ENCODE data around the gene ADARB2. TPM values are rescaled to one million over a fixed set of nuclear protein-coding genes. Genes with fewer than 3 reads are reported as not detected.
"Not testable (repeated sequence)": the region's sequence is repeated elsewhere in the genome, so short reads cannot be mapped to it uniquely, and the experiment has no call there.

Gene ADARB2
- total and polyA plus RNA-seq, 2 experiments from 2014 or later = not detected

- H3K9me2 ChIP-seq (ENCODE audit: insufficient read depth) = no peaks in the 10 kb centered on the region
- H3K9ac ChIP-seq = no peak overlapping the region
- H3K27me3 ChIP-seq (replicated peaks; ENCODE audit: insufficient read depth) = no peaks in the 10 kb centered on the region
- WGBS, 2 experiments (ENCODE audit: low coverage in 1 of 2, low lambda C conversion rate in 2 of 2, missing lambda C conversion rate in 2 of 2) = 32 to 34% methylated on average over 9 of the region's 9 CpGs
- no peaks in the 10 kb centered on the region for H3K9me3 ChIP-seq (ENCODE audit: low read depth)
- no peak overlapping the region for H3K4me3 ChIP-seq
- H4K20me1 ChIP-seq (ENCODE audit: insufficient read depth) = no peaks in the 10 kb centered on the region
- H3K27ac ChIP-seq = no peak overlapping the region
- no peak for DNase-seq
- no peaks in the 10 kb centered on the region for H3F3A ChIP-seq (ENCODE audit: insufficient read depth)
- H3K79me2 ChIP-seq (ENCODE audit: insufficient read depth) = no peaks in the 10 kb centered on the region
- TF ChIP-seq EZH2phosphoT487 (IDR thresholded peaks at IDR 0.05; ENCODE audit: insufficient read depth, low read depth) = no peak
- TF ChIP-seq EZH2 (IDR thresholded peaks at IDR 0.05; ENCODE audit: insufficient read depth, poor library complexity, severe bottlenecking) = no peak
- H2AFZ ChIP-seq = no peak overlapping the region
- H3K36me3 ChIP-seq (ENCODE audit: low read depth) = no peaks in the 10 kb centered on the region
- in situ Hi-C loops (cut with MboI) = no loop called here
- H3K4me1 ChIP-seq (ENCODE audit: insufficient read depth) = no peaks in the 10 kb centered on the region
- no peak overlapping the region for H3K4me2 ChIP-seq (ENCODE audit: unreplicated experiment)
Observed at GRCh38 chr10:1358860-1359625, 378.3 kb downstream of the ADARB2 start.

GRCh38 chr10:1358147-1358546, 379.2 kb downstream of the ADARB2 start:
- in situ Hi-C loops (cut with MboI) = no loop called here
- Histone ChIP-seq H3K9me2 (ENCODE audit: insufficient read depth) (no peaks in the 10 kb centered on the region), H3K27ac (no peak overlapping the region), H3K79me2 (ENCODE audit: insufficient read depth) (no peaks in the 10 kb centered on the region), H4K20me1 (ENCODE audit: insufficient read depth) (no peaks in the 10 kb centered on the region), H3K27me3 (replicated peaks; ENCODE audit: insufficient read depth) (no peaks in the 10 kb centered on the region), H3K9me3 (ENCODE audit: low read depth) (no peaks in the 10 kb centered on the region), H3F3A (ENCODE audit: insufficient read depth) (no peaks in the 10 kb centered on the region), H3K9ac (no peak overlapping the region), H2AFZ (no peak overlapping the region), H3K4me2 (ENCODE audit: unreplicated experiment) (no peak overlapping the region), H3K36me3 (ENCODE audit: low read depth) (no peaks in the 10 kb centered on the region), H3K4me3 (no peak overlapping the region), H3K4me1 (ENCODE audit: insufficient read depth) (no peaks in the 10 kb centered on the region)
- 17 to 33% methylated on average over 5 of the region's 5 CpGs for WGBS, 2 experiments (ENCODE audit: low coverage in 1 of 2, low lambda C conversion rate in 2 of 2, missing lambda C conversion rate in 2 of 2)
- DNase-seq = no peak
- TF ChIP-seq EZH2phosphoT487 (IDR thresholded peaks at IDR 0.05; ENCODE audit: insufficient read depth, low read depth) (no peak), EZH2 (IDR thresholded peaks at IDR 0.05; ENCODE audit: insufficient read depth, poor library complexity, severe bottlenecking) (no peak)

- in situ Hi-C loops (cut with MboI) = no loop called here
- Histone ChIP-seq H4K20me1 (ENCODE audit: insufficient read depth) (no peaks in the 10 kb centered on the region), H3K9me2 (ENCODE audit: insufficient read depth) (no peaks in the 10 kb centered on the region), H3K36me3 (ENCODE audit: low read depth) (no peaks in the 10 kb centered on the region), H3K9me3 (ENCODE audit: low read depth) (no peaks in the 10 kb centered on the region), H3K9ac (no peak overlapping the region), H2AFZ (no peak overlapping the region), H3K4me1 (ENCODE audit: insufficient read depth) (no peaks in the 10 kb centered on the region), H3K27ac (no peak overlapping the region), H3K79me2 (ENCODE audit: insufficient read depth) (no peaks in the 10 kb centered on the region), H3K27me3 (replicated peaks; ENCODE audit: insufficient read depth) (no peaks in the 10 kb centered on the region), H3F3A (ENCODE audit: insufficient read depth) (no peaks in the 10 kb centered on the region), H3K4me2 (ENCODE audit: unreplicated experiment) (no peak overlapping the region), H3K4me3 (no peak overlapping the region)
- no peak for DNase-seq
- 2 to 3% methylated on average over 4 of the region's 4 CpGs for WGBS, 2 experiments (ENCODE audit: low coverage in 1 of 2, low lambda C conversion rate in 2 of 2, missing lambda C conversion rate in 2 of 2)
- TF ChIP-seq EZH2 (IDR thresholded peaks at IDR 0.05; ENCODE audit: insufficient read depth, poor library complexity, severe bottlenecking) (no peak), EZH2phosphoT487 (IDR thresholded peaks at IDR 0.05; ENCODE audit: insufficient read depth, low read depth) (no peak)
Observed at GRCh38 chr10:1356349-1356748, 381.0 kb downstream of the ADARB2 start.

GRCh38 chr10:1354809-1355710, 382.3 kb downstream of the ADARB2 start:
- TF ChIP-seq EZH2phosphoT487 (IDR thresholded peaks at IDR 0.05; ENCODE audit: insufficient read depth, low read depth) (no peak), EZH2 (IDR thresholded peaks at IDR 0.05; ENCODE audit: insufficient read depth, poor library complexity, severe bottlenecking) (no peak)
- in situ Hi-C loops (cut with MboI) = no loop called here
- DNase-seq = no peak
- Histone ChIP-seq H3K4me2 (ENCODE audit: unreplicated experiment) (no peak overlapping the region), H2AFZ (no peak overlapping the region), H3K9me3 (ENCODE audit: low read depth) (no peaks in the 10 kb centered on the region), H3K27ac (no peak overlapping the region), H3K79me2 (ENCODE audit: insufficient read depth) (no peaks in the 10 kb centered on the region), H3K9me2 (ENCODE audit: insufficient read depth) (no peaks in the 10 kb centered on the region), H3K27me3 (replicated peaks; ENCODE audit: insufficient read depth) (no peaks in the 10 kb centered on the region), H3K4me3 (no peak overlapping the region), H3K36me3 (ENCODE audit: low read depth) (no peaks in the 10 kb centered on the region), H3F3A (ENCODE audit: insufficient read depth) (no peaks in the 10 kb centered on the region), H3K9ac (no peak overlapping the region), H3K4me1 (ENCODE audit: insufficient read depth) (no peaks in the 10 kb centered on the region), H4K20me1 (ENCODE audit: insufficient read depth) (no peaks in the 10 kb centered on the region)
- WGBS, 2 experiments (ENCODE audit: low coverage in 1 of 2, low lambda C conversion rate in 2 of 2, missing lambda C conversion rate in 2 of 2) = 12 to 14% methylated on average over 10 of the region's 10 CpGs

GRCh38 chr10:1352296-1352695, 385.0 kb downstream of the ADARB2 start:
- 7 to 14% methylated on average over 7 of the region's 7 CpGs for WGBS, 2 experiments (ENCODE audit: low coverage in 1 of 2, low lambda C conversion rate in 2 of 2, missing lambda C conversion rate in 2 of 2)
- H3F3A ChIP-seq (ENCODE audit: insufficient read depth); H3K4me2 ChIP-seq (ENCODE audit: unreplicated experiment); H3K9me2 ChIP-seq (ENCODE audit: insufficient read depth); H3K4me3 ChIP-seq; H3K27me3 ChIP-seq (replicated peaks; ENCODE audit: insufficient read depth); H3K4me1 ChIP-seq (ENCODE audit: insufficient read depth); H3K36me3 ChIP-seq (ENCODE audit: low read depth); H3K9me3 ChIP-seq (ENCODE audit: low read depth); H3K9ac ChIP-seq; H2AFZ ChIP-seq; H4K20me1 ChIP-seq (ENCODE audit: insufficient read depth); H3K79me2 ChIP-seq (ENCODE audit: insufficient read depth); DNase-seq; H3K27ac ChIP-seq; in situ Hi-C loops (cut with MboI): not testable (repeated sequence)
